Activated CD4-positive, alpha-beta T cell treated with anti-CD3 and anti-CD28 coated beads, Interleukin-2, Interleukin-6, amounts not matched to agents 100 ng/mL and 50 ng/mL, durations not matched to agents 16 hours and 8 hours (primary cell): ENCODE measurements around the gene ATP1B3.
"Not testable (repeated sequence)": the region's sequence is repeated elsewhere in the genome, so short reads cannot be mapped to it uniquely, and the experiment has no call there.

ENCODE experiments used
- DNase-seq: peaks from one replicate; pipeline ENCODE4 v3.0.0-alpha.2; 2020

ATP1B3 gene

GRCh38 chr3:141949972-141950371, 73.5 kb downstream of the ATP1B3 start:
- DNase-seq, result no peak

GRCh38 chr3:141950572-141951493, 74.4 kb downstream of the ATP1B3 start:
- no peak for DNase-seq

- no peak for DNase-seq
Observed at GRCh38 chr3:141952611-141953010, 76.2 kb downstream of the ATP1B3 start.

- no peak for DNase-seq
Observed at GRCh38 chr3:141955175-141955574, 78.7 kb downstream of the ATP1B3 start.

- no peak for DNase-seq
Observed at GRCh38 chr3:141959589-141960554, 83.4 kb downstream of the ATP1B3 start.

- DNase-seq, result no peak
Observed at GRCh38 chr3:141960731-141961130, 84.3 kb downstream of the ATP1B3 start.

GRCh38 chr3:141963301-141963700, 86.9 kb downstream of the ATP1B3 start:
- DNase-seq, result no peak

GRCh38 chr3:141965471-141965870, 89.0 kb downstream of the ATP1B3 start:
- no peak for DNase-seq

GRCh38 chr3:141969711-141970110, 93.3 kb downstream of the ATP1B3 start:
- DNase-seq, result no peak

GRCh38 chr3:141971571-141971970, 95.1 kb downstream of the ATP1B3 start:
- no peak for DNase-seq

- no peak for DNase-seq
Observed at GRCh38 chr3:141972399-141972798, 96.0 kb downstream of the ATP1B3 start.

GRCh38 chr3:141974777-141975176, 98.3 kb downstream of the ATP1B3 start:
- not testable (repeated sequence) for DNase-seq
